ENCODE results near the gene PHACTR2. TPM values are rescaled to one million over a fixed set of nuclear protein-coding genes. Genes with fewer than 3 reads are reported as not detected.

Gene PHACTR2
- total RNA-seq, 1 donor = 51.4 TPM

GRCh38 chr6:143694560-143694959 lies 16.8 kb downstream of the PHACTR2 start:
- no peak for TF ChIP-seq CTCF (IDR thresholded peaks at IDR 0.05; ENCODE audit: insufficient read depth, low read depth, low read length)
- no peak overlapping the region for H3K4me3 ChIP-seq (ENCODE audit: low read depth, low read length)
- DNase-seq (ENCODE audit: low read depth) = no peak

GRCh38 chr6:143695130-143695968 lies 17.6 kb downstream of the PHACTR2 start:
- H3K4me3 ChIP-seq (ENCODE audit: low read depth, low read length) = no peak overlapping the region
- TF ChIP-seq CTCF (IDR thresholded peaks at IDR 0.05; ENCODE audit: insufficient read depth, low read depth, low read length) = no peak
- no peak for DNase-seq (ENCODE audit: low read depth)

GRCh38 chr6:143695969-143696663 lies 18.4 kb downstream of the PHACTR2 start:
- DNase-seq (ENCODE audit: low read depth) = no peak
- no peak for TF ChIP-seq CTCF (IDR thresholded peaks at IDR 0.05; ENCODE audit: insufficient read depth, low read depth, low read length)
- no peak overlapping the region for H3K4me3 ChIP-seq (ENCODE audit: low read depth, low read length)

- H3K4me3 ChIP-seq (ENCODE audit: low read depth, low read length) = no peak overlapping the region
- no peak for DNase-seq (ENCODE audit: low read depth)
- no peak for TF ChIP-seq CTCF (IDR thresholded peaks at IDR 0.05; ENCODE audit: insufficient read depth, low read depth, low read length)
These were observed 18.9 kb downstream of the PHACTR2 start for GRCh38 chr6:143696664-143697000.

- TF ChIP-seq CTCF (IDR thresholded peaks at IDR 0.05; ENCODE audit: insufficient read depth, low read depth, low read length) = no peak
- DNase-seq (ENCODE audit: low read depth) = no peak
- no peak overlapping the region for H3K4me3 ChIP-seq (ENCODE audit: low read depth, low read length)
These were observed 19.5 kb downstream of the PHACTR2 start for GRCh38 chr6:143697076-143697800.

- TF ChIP-seq CTCF (IDR thresholded peaks at IDR 0.05; ENCODE audit: insufficient read depth, low read depth, low read length) = no peak
- H3K4me3 ChIP-seq (ENCODE audit: low read depth, low read length) = no peak overlapping the region
- no peak for DNase-seq (ENCODE audit: low read depth)
These were observed 20.6 kb downstream of the PHACTR2 start for GRCh38 chr6:143698329-143698728.
